Neural cell (in vitro differentiated cells): ENCODE results near the gene HAGHL.

Experiments used
- EP300 ChIP-seq: fragments of 450-650 bp; conservative IDR thresholded peaks from 2 replicates; pipeline ENCODE4 v1.6.1; 2014; ENCODE audit warnings: antibody characterized with exemption, mild to moderate bottlenecking, moderate library complexity; ENCODE audit not compliant: poor library complexity, severe bottlenecking
- EZH2 ChIP-seq: fragments of 200-600, 300-800 bp; shearing (Covaris generic), sonication (generic); IDR thresholded peaks from 2 replicates; pipeline ENCODE4 v1.6.1; 2014; ENCODE audit warnings: antibody characterized with exemption, low read length, borderline replicate concordance, mild to moderate bottlenecking; ENCODE audit not compliant: insufficient read depth, poor library complexity, severe bottlenecking
- POLR2AphosphoS5 ChIP-seq: IDR thresholded peaks from 2 replicates; pipeline ENCODE4 v1.6.1; 2012
- SMC3 ChIP-seq: fragments of 450-650 bp; conservative IDR thresholded peaks from 2 replicates; pipeline ENCODE4 v1.6.1; 2014; ENCODE audit warnings: antibody characterized with exemption, mild to moderate bottlenecking, moderate library complexity; ENCODE audit not compliant: poor library complexity
- TF ChIP-seq, protein P1 (sequence below): fragments of 450-650 bp; IDR thresholded peaks from 2 replicates; pipeline ENCODE4 v1.5.1; 2014; ENCODE audit warnings: antibody characterized with exemption, mild to moderate bottlenecking, moderate library complexity; ENCODE audit not compliant: poor library complexity, severe bottlenecking

DNA sequence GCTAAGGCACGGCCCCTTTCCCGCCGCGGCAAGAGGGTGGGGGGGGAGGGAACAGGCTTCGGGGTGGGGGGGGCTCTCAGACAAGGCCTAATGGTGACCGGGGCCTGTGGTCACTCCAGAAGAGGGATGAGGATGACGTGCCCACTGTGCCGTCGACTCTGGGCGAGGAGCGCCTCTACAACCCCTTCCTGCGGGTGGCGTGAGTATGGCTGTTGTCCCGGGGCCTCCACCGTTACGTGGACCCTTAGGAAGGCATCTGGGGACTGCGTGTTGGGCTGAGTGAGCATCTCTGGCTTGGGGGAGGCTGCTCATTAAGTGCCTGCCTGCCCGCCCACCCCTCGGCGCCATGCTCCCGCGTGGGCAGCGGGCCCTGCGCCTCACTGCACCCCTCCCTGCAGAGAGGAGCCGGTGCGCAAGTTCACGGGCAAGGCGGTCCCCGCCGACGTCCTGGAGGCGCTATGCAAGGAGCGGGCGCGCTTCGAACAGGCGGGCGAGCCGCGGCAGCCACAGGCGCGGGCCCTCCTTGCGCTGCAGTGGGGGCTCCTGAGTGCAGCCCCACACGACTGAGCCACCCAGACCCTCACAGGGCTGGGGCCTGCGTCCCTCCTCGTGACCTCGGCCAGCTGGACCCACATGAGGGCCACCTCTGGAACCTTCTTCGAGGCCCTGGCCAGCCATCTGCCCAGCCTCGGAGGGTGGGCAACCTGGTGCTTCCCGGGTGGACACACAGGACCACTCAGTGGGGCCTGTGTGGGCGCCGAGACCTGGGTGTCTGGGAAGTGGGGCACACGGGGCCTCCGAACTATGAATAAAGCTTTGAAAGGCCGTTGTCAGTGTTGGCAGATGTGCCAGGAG lies 2.2 kb downstream of the HAGHL start:
- TF ChIP-seq, protein P1, sequence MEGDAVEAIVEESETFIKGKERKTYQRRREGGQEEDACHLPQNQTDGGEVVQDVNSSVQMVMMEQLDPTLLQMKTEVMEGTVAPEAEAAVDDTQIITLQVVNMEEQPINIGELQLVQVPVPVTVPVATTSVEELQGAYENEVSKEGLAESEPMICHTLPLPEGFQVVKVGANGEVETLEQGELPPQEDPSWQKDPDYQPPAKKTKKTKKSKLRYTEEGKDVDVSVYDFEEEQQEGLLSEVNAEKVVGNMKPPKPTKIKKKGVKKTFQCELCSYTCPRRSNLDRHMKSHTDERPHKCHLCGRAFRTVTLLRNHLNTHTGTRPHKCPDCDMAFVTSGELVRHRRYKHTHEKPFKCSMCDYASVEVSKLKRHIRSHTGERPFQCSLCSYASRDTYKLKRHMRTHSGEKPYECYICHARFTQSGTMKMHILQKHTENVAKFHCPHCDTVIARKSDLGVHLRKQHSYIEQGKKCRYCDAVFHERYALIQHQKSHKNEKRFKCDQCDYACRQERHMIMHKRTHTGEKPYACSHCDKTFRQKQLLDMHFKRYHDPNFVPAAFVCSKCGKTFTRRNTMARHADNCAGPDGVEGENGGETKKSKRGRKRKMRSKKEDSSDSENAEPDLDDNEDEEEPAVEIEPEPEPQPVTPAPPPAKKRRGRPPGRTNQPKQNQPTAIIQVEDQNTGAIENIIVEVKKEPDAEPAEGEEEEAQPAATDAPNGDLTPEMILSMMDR: no peak
- no peak for TF ChIP-seq SMC3
- TF ChIP-seq POLR2AphosphoS5: no peak
- TF ChIP-seq EZH2: no peak
- TF ChIP-seq EP300: no peak
